ENCODE results near the gene SLC66A2.

SLC66A2 gene

DNA sequence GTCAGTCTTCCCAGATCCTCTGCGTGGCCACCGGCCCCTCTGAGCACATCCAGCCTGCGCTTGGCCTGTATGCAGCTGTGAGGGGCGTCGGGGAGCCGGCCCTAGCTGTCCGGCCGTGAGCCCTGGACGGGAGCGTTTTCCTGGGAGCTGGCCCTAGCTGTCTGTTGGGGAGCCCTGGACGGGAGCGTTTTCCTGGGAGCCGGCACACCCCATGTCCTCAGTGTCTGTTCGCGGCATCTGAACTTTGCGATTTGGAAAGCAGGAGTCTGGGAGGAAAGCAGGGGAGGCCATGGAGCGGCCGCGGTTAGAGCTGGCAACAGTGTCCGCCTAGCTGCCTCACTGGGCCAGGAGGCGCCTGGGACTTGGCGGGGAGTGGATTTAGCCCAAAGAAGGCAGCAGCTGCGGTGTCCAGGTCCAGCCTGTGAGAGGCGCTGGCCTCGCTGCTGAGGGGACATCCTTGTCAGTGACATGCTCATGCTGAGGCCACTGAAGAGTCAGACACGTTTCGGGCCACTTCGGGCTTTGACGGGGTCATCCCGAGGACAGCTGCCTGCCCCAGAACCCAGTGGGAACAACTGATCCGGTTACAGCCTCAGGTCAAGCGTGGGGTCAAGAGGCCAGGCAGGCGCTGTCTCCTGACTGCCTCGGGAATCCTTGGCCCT lies 77.9 kb downstream of the SLC66A2 start:
- Histone ChIP-seq H3K4me3 (ENCODE audit: low read length in 2 of 2) (no peak overlapping the region), H3K9me3 (ENCODE audit: control insufficient read depth in 2 of 2, low read length in 2 of 2) (no peaks in the 10 kb centered on the region), H3K36me3 (ENCODE audit: control insufficient read depth in 2 of 2, insufficient read depth in 2 of 2, low read length in 2 of 2) (no peaks in the 10 kb centered on the region), H3K4me1 (ENCODE audit: control insufficient read depth in 2 of 2, insufficient read depth in 2 of 2, low read length in 2 of 2) (no peaks in the 10 kb centered on the region), H3K9ac (ENCODE audit: low read depth in 1 of 2, low read length in 2 of 2) (no peak overlapping the region), H3K27ac (ENCODE audit: low read depth in 2 of 2, low read length in 2 of 2) (no peak overlapping the region), H3K27me3 (ENCODE audit: control insufficient read depth in 2 of 2, insufficient read depth in 2 of 2, low read length in 2 of 2) (no peaks in the 10 kb centered on the region)

DNA sequence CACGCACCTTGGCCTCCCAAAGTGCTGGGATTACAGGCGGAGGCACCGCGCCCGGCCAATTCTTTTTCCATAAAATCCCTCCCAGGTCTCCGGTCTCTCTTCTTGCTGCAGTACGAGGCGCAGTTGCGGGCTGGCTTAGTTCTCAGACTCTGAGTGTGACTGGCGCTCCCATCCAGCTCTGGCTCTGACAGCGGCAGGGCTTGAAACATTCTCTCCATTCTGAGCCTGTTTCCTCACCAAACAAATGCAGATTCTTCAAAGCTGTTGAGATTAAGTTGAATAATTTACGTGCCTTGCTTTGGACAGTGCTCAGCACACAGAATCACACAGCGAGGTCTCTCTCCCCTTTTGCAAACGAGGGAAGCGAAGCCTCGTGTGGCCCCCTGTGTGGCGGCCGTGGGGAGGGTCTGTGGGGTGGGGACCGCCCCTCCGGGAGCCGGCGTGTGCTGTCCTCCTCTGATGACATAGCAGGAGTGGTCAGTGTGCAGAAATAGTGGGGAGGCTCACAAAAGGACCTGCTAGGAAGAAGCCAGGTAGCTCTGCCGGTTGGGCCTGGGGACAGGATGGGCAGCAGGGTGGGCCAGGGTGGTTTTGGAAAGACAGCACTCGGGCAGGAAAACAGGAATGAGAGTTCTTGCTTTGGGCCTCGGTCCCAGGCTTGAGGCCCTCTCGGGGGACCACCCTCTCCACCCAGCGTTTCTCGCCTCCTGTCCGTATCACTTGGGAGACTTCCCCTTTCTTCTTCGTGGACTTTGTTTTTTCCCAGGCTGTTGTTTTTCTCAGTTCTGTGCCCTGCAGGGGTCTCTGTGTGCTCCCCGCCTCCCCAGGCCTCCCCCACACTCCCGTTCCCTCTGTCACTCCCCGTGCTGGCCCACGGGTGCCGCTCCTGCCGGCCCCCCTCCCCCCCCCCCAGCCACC lies 78.7 kb downstream of the SLC66A2 start:
- Histone ChIP-seq H3K4me1 (ENCODE audit: control insufficient read depth in 2 of 2, insufficient read depth in 2 of 2, low read length in 2 of 2) (no peaks in the 10 kb centered on the region), H3K4me3 (ENCODE audit: low read length in 2 of 2) (no peak overlapping the region), H3K9me3 (ENCODE audit: control insufficient read depth in 2 of 2, low read length in 2 of 2) (no peaks in the 10 kb centered on the region), H3K9ac (ENCODE audit: low read depth in 1 of 2, low read length in 2 of 2) (no peak overlapping the region), H3K36me3 (ENCODE audit: control insufficient read depth in 2 of 2, insufficient read depth in 2 of 2, low read length in 2 of 2) (no peaks in the 10 kb centered on the region), H3K27ac (ENCODE audit: low read depth in 2 of 2, low read length in 2 of 2) (no peak overlapping the region), H3K27me3 (ENCODE audit: control insufficient read depth in 2 of 2, insufficient read depth in 2 of 2, low read length in 2 of 2) (no peaks in the 10 kb centered on the region)

DNA sequence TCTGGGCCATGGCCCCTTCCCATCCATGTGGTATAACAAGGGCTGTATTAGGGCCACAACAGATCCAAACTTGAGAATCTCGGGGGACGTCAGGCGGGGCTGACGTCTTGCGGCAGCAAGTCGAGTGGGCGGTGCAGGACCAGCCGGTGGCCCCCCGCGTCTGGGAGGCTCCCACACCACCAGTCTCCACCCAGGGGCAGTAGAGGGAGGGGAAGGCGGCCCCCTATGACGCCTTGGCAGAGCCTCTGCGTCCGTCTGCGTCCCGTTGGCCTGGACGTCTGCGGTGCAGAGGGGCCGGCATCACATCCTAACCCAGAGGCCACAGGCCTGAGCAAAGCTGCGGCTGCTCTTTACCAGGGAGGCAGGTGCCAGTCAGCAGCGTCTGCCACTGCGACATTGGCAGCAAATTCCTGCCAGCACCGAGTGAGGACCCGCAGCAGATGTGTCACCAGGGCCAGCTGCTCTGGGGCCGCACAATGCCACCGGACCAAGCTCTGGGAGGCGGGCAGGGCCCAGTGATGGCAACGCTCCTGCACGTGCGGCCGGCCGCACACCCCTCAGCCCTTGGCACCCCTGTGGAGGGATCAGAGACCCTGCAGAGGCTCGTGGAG lies 79.9 kb downstream of the SLC66A2 start:
- no peak overlapping the region for H3K27ac ChIP-seq (ENCODE audit: low read depth in 2 of 2, low read length in 2 of 2)
- H3K36me3 ChIP-seq (ENCODE audit: control insufficient read depth in 2 of 2, insufficient read depth in 2 of 2, low read length in 2 of 2) = no peaks in the 10 kb centered on the region
- H3K4me3 ChIP-seq (ENCODE audit: low read length in 2 of 2) = no peak overlapping the region
- H3K9me3 ChIP-seq (ENCODE audit: control insufficient read depth in 2 of 2, low read length in 2 of 2) = no peaks in the 10 kb centered on the region
- H3K9ac ChIP-seq (ENCODE audit: low read depth in 1 of 2, low read length in 2 of 2) = no peak overlapping the region
- no peaks in the 10 kb centered on the region for H3K27me3 ChIP-seq (ENCODE audit: control insufficient read depth in 2 of 2, insufficient read depth in 2 of 2, low read length in 2 of 2)
- no peaks in the 10 kb centered on the region for H3K4me1 ChIP-seq (ENCODE audit: control insufficient read depth in 2 of 2, insufficient read depth in 2 of 2, low read length in 2 of 2)

DNA sequence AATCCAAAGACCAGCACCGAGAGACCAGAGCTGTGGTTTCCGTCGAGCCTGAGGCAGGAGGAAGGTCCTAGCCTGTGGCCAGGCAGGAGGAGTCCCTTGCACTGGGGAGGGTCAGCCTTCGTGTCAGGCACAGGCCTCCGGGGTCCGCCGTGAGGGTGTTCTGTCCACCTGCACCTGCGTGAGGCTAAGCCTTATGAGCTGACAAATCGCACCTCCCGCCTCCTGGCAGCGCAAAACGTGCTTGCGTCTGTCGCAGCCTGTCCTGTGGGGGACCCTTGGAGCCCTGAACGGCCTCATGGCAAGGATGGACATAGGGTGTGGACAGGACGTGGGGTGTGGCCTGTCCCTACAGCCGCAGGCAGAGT lies 80.4 kb downstream of the SLC66A2 start:
- no peaks in the 10 kb centered on the region for H3K4me1 ChIP-seq (ENCODE audit: control insufficient read depth in 2 of 2, insufficient read depth in 2 of 2, low read length in 2 of 2)
- H3K9me3 ChIP-seq (ENCODE audit: control insufficient read depth in 2 of 2, low read length in 2 of 2) = no peaks in the 10 kb centered on the region
- H3K9ac ChIP-seq (ENCODE audit: low read depth in 1 of 2, low read length in 2 of 2) = no peak overlapping the region
- H3K27me3 ChIP-seq (ENCODE audit: control insufficient read depth in 2 of 2, insufficient read depth in 2 of 2, low read length in 2 of 2) = no peaks in the 10 kb centered on the region
- H3K36me3 ChIP-seq (ENCODE audit: control insufficient read depth in 2 of 2, insufficient read depth in 2 of 2, low read length in 2 of 2) = no peaks in the 10 kb centered on the region
- no peak overlapping the region for H3K27ac ChIP-seq (ENCODE audit: low read depth in 2 of 2, low read length in 2 of 2)
- no peak overlapping the region for H3K4me3 ChIP-seq (ENCODE audit: low read length in 2 of 2)

DNA sequence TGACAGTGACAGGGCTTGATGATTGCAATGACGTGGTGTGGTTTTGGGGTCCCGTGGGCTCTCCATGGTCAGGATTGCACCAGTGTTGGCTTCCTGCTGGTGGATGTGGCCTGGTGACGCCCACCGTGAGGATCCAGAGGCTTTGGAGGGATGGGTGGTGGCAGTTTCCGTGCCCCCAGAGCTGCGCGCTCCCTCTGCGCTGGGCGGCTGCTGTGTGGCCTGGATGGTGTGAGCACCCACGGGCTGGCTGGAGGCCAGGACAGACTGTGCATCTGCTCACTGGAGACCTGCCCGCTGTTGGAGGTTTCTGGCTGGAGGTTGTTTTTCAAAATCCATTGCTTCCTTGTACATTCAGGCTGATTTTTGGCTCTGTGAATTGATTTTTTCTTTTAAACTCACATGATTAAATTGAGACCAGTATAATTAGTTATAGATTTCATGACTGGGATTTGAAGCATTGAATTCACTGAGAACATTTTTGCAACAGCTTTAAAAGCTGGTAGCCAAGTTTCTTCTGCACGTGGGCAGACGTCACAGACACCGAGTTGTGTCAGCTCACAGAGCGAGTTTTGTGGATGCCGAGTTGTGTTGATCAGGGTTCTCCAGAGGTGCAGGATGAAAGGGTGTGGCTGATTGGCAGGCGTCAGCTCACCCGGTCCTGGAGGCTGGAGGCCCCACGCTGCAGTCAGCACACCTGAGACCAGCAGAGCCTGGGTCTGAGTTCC lies 81.0 kb downstream of the SLC66A2 start:
- no peaks in the 10 kb centered on the region for H3K36me3 ChIP-seq (ENCODE audit: control insufficient read depth in 2 of 2, insufficient read depth in 2 of 2, low read length in 2 of 2)
- no peak overlapping the region for H3K27ac ChIP-seq (ENCODE audit: low read depth in 2 of 2, low read length in 2 of 2)
- H3K4me1 ChIP-seq (ENCODE audit: control insufficient read depth in 2 of 2, insufficient read depth in 2 of 2, low read length in 2 of 2) = no peaks in the 10 kb centered on the region
- no peak overlapping the region for H3K9ac ChIP-seq (ENCODE audit: low read depth in 1 of 2, low read length in 2 of 2)
- no peaks in the 10 kb centered on the region for H3K27me3 ChIP-seq (ENCODE audit: control insufficient read depth in 2 of 2, insufficient read depth in 2 of 2, low read length in 2 of 2)
- no peaks in the 10 kb centered on the region for H3K9me3 ChIP-seq (ENCODE audit: control insufficient read depth in 2 of 2, low read length in 2 of 2)
- H3K4me3 ChIP-seq (ENCODE audit: low read length in 2 of 2) = no peak overlapping the region

DNA sequence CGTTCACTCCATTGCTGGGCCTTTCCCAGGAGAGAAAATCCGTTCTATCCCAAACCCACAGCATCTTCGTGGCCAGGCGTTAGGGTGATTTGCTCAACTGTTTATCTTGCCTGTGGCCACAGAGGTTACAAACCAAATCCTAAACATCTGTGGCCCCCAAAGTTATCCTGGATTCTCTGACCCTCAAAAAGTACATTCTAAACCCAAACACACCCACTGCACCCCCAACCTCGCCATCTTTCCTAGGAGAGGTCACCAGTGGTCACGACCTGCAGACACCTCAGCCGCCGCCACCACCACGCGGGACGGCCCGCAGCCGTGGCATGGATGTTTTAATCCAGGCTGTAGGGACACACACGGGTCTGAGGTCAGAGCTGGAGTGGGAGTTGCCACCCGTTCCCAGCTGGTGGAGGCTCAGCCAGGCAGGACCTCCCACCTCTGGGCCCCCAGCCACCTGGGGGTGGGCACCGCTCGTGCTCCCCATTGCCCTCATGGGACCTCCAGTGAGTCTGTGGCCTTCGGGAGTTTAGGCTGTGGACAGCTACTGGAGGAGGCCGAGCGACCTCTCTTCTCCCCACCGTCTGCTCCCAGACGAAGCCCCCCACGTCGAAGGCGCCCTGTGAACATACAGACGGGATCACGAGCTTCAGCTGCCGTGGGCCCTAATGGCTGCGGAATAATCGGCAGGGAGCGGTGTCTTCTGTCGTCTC lies 81.7 kb downstream of the SLC66A2 start:
- Histone ChIP-seq H3K27ac (ENCODE audit: low read depth in 2 of 2, low read length in 2 of 2) (no peak overlapping the region), H3K4me3 (ENCODE audit: low read length in 2 of 2) (no peak overlapping the region), H3K4me1 (ENCODE audit: control insufficient read depth in 2 of 2, insufficient read depth in 2 of 2, low read length in 2 of 2) (no peaks in the 10 kb centered on the region), H3K27me3 (ENCODE audit: control insufficient read depth in 2 of 2, insufficient read depth in 2 of 2, low read length in 2 of 2) (no peaks in the 10 kb centered on the region), H3K36me3 (ENCODE audit: control insufficient read depth in 2 of 2, insufficient read depth in 2 of 2, low read length in 2 of 2) (no peaks in the 10 kb centered on the region), H3K9ac (ENCODE audit: low read depth in 1 of 2, low read length in 2 of 2) (no peak overlapping the region), H3K9me3 (ENCODE audit: control insufficient read depth in 2 of 2, low read length in 2 of 2) (no peaks in the 10 kb centered on the region)

DNA sequence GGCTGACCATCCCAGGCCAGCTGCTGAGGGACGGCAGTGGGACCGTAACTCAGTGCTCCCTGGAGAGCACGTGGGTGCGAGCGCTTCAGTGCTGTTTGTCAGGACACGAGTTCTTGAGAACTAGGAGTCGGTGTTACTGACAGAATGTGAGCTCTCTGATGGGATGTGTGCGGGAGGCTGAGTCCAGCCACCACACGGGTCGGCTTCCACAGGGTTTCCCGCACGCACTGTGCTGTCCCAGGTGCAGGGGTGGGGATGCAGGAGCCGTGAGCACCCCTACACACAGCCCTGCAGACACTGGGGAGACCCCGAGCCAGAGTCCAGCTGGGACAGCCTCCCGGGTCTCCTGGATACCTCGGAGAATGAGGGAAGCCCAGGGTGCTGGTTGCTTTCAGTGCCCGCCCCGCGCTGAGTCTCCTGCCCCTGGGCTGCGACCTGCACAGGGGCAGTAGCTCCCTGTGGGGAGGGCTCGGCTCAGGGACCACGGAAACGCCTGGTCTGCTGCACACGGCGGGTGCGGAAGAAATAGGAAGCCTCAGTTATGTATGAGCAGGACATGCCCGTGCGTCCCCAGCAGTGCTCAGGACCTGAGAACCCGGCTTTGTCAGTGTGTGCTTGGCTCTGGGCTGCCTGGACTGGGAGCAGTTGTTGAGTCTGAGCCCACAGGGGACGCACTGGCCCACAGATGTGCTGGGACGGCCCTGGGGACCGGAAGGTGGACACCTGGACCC lies 82.5 kb downstream of the SLC66A2 start:
- Histone ChIP-seq H3K36me3 (ENCODE audit: control insufficient read depth in 2 of 2, insufficient read depth in 2 of 2, low read length in 2 of 2) (no peaks in the 10 kb centered on the region), H3K4me3 (ENCODE audit: low read length in 2 of 2) (no peak overlapping the region), H3K9me3 (ENCODE audit: control insufficient read depth in 2 of 2, low read length in 2 of 2) (no peaks in the 10 kb centered on the region), H3K27ac (ENCODE audit: low read depth in 2 of 2, low read length in 2 of 2) (no peak overlapping the region), H3K4me1 (ENCODE audit: control insufficient read depth in 2 of 2, insufficient read depth in 2 of 2, low read length in 2 of 2) (no peaks in the 10 kb centered on the region), H3K27me3 (ENCODE audit: control insufficient read depth in 2 of 2, insufficient read depth in 2 of 2, low read length in 2 of 2) (no peaks in the 10 kb centered on the region), H3K9ac (ENCODE audit: low read depth in 1 of 2, low read length in 2 of 2) (no peak overlapping the region)

DNA sequence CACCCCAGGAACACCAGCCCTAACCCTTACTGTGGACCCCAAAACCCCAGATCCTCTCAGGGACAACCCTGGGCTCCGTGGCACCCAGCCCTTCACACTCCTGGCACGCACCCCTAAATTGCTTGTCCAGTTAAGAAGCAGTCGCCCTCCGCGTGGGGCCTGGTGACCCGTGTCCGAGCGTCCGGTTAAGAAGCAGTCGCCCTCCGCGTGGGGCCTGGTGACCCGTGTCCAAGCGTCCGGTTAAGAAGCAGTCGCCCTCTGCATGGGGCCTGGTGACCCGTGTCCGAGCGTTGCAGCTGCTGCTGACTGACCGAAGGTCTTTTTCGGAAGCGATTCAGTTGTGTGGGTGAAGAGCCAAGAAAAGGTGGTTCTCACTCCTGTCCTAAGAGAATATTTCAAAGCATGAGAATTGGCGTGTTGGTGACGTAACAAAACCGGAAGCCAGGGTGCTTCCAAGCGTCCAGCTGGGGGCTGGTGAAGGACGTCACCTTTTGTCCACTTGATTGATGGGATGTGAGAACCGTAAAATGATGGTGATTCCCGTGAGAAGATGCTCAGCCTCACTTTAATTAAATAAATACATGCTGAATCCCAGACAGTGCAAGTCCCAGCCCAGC lies 83.2 kb downstream of the SLC66A2 start:
- Histone ChIP-seq H3K9me3 (ENCODE audit: control insufficient read depth in 2 of 2, low read length in 2 of 2) (no peaks in the 10 kb centered on the region), H3K9ac (ENCODE audit: low read depth in 1 of 2, low read length in 2 of 2) (no peak overlapping the region), H3K27me3 (ENCODE audit: control insufficient read depth in 2 of 2, insufficient read depth in 2 of 2, low read length in 2 of 2) (no peaks in the 10 kb centered on the region), H3K36me3 (ENCODE audit: control insufficient read depth in 2 of 2, insufficient read depth in 2 of 2, low read length in 2 of 2) (no peaks in the 10 kb centered on the region), H3K27ac (ENCODE audit: low read depth in 2 of 2, low read length in 2 of 2) (no peak overlapping the region), H3K4me1 (ENCODE audit: control insufficient read depth in 2 of 2, insufficient read depth in 2 of 2, low read length in 2 of 2) (no peaks in the 10 kb centered on the region), H3K4me3 (ENCODE audit: low read length in 2 of 2) (no peak overlapping the region)

DNA sequence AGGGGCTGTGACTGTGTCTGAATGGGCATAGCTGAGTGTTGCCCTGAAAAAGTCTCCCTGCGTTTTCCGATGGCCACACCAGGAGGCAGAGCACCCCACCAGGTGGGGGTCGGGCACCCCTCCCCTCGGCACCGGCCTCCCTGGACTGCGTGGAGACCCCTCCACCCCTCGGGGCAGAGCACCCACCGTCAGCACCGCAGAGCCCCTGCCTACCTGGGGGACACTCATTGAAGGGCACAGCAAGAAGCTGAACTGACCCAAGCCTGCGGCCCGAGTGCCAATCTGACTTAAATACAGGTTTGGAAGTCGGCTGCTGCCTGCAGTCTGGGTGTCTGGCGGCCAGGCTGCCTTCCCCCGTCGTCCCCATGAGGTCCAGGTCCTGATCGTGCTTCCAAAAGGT lies 83.8 kb downstream of the SLC66A2 start:
- no peak overlapping the region for H3K27ac ChIP-seq (ENCODE audit: low read depth in 2 of 2, low read length in 2 of 2)
- no peak overlapping the region for H3K4me3 ChIP-seq (ENCODE audit: low read length in 2 of 2)
- no peaks in the 10 kb centered on the region for H3K4me1 ChIP-seq (ENCODE audit: control insufficient read depth in 2 of 2, insufficient read depth in 2 of 2, low read length in 2 of 2)
- no peak overlapping the region for H3K9ac ChIP-seq (ENCODE audit: low read depth in 1 of 2, low read length in 2 of 2)
- no peaks in the 10 kb centered on the region for H3K9me3 ChIP-seq (ENCODE audit: control insufficient read depth in 2 of 2, low read length in 2 of 2)
- no peaks in the 10 kb centered on the region for H3K27me3 ChIP-seq (ENCODE audit: control insufficient read depth in 2 of 2, insufficient read depth in 2 of 2, low read length in 2 of 2)
- H3K36me3 ChIP-seq (ENCODE audit: control insufficient read depth in 2 of 2, insufficient read depth in 2 of 2, low read length in 2 of 2) = no peaks in the 10 kb centered on the region

Measured in mucosa of rectum (tissue), 2 donors.